GM19043 (cell line): Measurements from ENCODE around the gene SERTAD3.
"Not testable (repeated sequence)": the region's sequence is repeated elsewhere in the genome, so short reads cannot be mapped to it uniquely, and the experiment has no call there.

Source experiments
- ATAC-seq: cut with Tn5 transposase; IDR thresholded peaks from one replicate; pipeline ENCODE4 v1.9.1; 2021; ENCODE audit warnings: low read depth; ENCODE audit not compliant: unreplicated experiment

Gene SERTAD3

DNA sequence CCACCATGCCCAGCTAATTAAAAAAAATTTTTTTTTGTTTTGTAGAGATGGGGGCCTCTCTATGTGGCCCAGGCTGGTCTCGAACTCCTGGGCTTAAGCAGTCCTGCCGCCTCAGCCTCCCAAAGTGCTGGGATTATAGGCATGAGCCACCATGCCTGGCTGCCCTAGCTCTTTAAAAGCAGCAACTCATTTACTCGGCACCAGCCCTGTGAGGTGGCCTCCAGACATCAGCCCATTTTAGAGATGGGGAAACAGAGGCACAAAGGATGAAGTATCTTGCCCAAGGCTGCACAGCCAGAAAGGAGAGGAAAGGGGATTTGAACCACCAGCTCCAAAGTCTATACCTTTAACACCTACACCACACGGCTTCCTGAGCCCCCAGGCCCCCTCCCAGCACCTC is 31.3 kb downstream of the SERTAD3 start:
- ATAC-seq: no peak

DNA sequence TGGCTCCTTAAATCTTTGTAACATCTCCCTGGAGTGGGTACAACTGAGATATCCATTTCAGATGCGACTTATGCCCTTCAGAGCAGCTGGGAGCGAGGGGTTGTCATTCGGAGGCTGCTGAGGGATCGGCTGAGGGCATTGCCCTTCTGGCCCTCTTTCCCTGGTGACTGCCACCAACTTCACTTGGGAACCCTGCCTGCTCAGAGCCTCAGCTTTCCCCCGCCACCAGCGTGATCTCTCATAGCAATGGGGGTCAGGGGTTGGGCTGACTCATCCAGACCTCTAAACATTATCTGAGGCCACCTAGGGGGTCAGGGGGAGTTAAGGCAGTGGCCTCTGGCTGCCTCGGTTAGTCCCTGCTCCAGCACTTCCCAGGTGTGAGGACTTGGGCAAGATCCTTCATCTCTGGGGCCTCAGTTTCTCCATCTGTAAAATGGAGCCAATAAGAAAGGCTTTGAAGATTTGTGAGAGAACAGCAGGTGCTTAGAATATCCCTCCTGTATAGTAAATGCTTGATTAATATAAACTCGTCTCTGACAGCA is 32.1 kb downstream of the SERTAD3 start:
- no peak for ATAC-seq

- no peak for ATAC-seq
These were observed 32.9 kb downstream of the SERTAD3 start for GRCh38 chr19:40411125-40411842.

- no peak for ATAC-seq
These were observed 34.1 kb downstream of the SERTAD3 start for GRCh38 chr19:40410030-40410389.

DNA sequence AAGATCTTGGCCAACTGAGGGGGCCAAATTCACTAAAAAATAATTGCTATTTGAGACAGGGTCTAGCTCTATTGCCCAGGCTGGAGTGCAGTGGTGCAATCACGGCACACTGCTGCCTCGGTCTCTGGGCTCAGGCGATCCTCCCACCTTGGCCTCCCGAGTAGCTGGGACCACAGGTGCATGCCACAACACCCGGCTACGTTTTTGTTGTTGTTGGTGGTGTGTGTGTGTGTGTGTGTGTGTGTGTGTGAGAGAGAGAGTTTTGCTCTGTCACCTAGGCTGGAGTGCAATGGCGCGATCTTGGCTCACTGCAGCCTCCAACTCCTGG is 35.6 kb downstream of the SERTAD3 start:
- ATAC-seq: not testable (repeated sequence)

- no peak for ATAC-seq
These were observed 36.2 kb downstream of the SERTAD3 start for GRCh38 chr19:40407714-40408597.

GRCh38 chr19:40403262-40403984 is 40.7 kb downstream of the SERTAD3 start:
- peak; percentile 56 for ATAC-seq

DNA sequence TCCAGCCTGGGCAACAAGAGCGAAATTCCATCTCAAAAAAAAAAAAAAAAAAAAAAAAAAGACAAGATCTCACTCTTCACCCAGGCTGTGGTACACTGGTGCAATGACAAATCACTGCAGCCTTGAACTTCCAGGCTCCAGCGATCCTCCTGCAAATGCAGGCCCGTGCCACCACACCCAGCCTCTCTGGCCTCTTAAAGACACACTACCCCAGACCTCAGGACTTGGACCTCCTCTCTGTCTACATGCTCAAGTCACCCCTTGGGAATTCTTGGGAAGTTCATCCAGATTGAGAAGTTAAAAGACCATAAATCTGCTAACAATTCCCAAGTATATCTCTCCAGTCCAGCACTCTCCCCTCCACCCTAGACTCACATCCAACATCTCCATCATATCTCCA is 43.6 kb downstream of the SERTAD3 start:
- no peak for ATAC-seq

DNA sequence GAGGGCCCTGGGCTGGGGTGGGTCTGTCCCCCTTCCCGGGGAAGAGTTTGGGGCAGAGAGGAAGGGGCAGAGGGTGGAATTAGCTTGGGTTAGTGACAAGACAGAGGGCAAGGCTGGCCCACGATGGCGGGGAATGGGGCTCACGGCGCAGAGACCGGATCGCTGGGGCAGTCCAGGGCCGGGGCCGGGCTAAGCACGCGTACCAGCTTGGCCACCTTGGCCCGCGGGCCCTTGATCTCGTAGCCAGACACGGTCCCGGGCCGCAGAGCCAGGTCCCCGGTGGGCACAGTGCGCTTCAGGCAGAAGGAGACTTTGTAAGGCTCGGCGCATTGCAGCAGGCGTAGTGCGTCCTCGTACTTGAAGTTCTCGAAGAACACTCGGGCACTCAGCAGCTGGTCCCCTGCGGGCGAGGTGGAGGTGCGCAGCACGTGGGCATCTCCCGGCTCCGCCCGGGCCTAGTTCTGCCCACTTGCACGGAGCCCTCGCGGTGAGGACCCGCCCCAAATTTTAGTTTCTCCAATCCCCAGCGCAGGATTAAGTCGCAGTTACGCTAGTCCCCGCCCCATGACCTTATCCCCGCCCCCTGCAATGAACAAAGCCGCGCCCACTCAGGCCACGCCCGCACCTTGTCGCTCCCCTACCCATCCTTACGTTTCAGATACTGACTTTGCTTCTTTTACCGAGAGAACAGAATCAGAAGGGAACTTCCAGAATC is 45.6 kb downstream of the SERTAD3 start:
- no peak for ATAC-seq

DNA sequence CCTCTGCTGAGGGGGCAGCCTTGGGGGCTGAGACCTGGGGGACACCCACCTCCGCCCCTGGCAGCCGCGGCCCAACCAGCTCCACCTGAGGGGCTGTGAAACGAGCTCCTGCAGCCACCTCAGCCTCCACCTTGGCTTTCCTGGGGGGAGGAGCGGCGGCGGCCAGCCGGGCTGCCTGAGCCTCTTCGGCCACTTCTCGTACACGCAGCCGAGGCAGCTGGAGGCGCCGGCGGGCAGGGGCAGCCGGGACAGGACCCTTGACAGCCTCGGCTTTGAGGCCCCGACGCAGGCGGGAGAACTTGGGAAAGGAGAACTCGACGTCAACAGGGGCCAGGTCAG is 46.6 kb downstream of the SERTAD3 start:
- no peak for ATAC-seq

- ATAC-seq: no peak
These were observed 47.1 kb downstream of the SERTAD3 start for GRCh38 chr19:40396886-40397567.

DNA sequence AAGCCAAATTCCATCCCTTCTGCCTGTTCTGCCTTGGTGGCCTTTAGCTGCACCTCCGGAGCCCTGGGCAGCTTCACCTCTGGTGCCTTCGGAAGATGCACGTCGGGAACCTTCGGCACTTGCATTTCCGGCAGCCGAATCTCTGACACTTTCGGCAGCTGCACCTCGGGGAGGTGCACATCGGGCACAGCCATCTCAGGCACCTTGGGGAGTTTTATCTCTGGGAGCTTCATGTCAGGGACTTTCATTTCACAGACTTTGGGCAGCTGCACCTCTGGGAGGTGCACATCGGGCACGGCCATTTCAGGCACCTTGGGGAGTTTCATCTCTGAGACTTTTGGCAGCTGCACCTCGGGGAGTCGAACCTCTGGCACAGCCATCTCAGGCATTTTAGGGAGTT is 48.2 kb downstream of the SERTAD3 start:
- no peak for ATAC-seq

DNA sequence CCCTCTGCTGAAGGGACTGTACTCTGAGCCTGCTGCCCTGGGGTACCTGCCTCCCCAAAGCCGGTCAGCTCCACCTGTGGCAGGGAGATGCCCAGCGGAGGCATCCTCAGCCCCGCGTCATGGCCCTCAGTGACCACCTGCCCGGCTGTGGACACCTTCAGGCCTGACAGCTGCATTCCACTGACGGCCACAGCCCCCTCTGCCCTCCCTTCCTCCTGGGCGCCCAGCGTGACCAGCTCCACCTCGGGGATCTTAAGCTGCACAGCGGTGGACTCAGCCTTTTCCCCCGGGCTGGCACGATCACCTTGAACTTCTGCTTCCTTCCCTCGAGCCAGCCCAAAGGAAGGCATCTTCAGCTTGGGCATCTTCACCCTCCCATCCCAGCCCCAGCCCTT is 49.3 kb downstream of the SERTAD3 start:
- no peak for ATAC-seq

DNA sequence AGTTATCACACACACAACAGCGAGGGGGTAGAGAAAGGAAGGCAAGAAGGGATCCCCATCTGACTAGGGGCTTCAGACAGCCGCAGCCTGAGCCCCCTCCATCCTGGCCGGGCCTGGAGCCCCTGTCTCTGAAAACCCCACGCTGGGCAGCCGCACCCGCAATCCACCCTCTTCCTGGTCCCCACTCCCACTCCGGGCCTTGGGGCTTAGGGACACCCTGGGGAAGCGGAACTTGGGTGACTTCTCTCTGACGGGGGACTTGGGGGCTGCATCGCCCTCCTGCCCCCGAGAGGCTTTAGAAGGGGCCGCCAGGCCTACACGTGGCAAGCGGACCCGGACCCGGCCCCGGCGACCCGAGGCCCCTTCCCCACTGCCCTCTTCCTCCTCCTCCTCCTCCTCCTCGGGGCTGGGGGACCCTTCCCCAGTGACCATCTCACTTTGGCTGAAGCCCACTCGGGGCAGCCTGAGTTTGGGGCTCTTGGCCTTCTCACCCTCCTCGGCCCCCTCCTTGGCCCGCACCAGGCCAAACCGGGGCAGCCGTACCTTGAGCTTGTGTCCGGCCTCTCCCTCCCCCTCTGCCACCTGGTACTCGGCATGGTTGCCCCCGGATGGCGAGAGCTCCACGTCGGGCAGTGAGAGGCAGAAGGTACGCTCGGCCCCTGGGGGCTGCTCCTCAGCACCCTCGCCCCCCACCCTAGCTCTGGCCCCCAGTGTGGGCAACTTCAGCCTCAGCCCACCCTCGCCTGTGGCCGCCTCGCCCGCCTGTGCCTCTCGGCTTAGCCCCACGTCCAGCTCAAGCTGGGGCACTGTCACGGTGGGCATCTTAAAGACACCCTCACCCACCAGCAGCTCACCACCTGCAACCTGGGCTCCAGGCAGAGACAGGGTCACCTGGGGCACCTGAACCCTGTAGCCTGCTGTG is 50.0 kb downstream of the SERTAD3 start:
- ATAC-seq: no peak

GRCh38 chr19:40392894-40393517 is 51.1 kb downstream of the SERTAD3 start:
- ATAC-seq: no peak

- no peak for ATAC-seq
These were observed 52.0 kb downstream of the SERTAD3 start for GRCh38 chr19:40392123-40392522.
